Activated CD4-positive, CD25-positive, alpha-beta regulatory T cell (primary cell): Measurements from ENCODE around the gene SPEN.
"Not testable (repeated sequence)": the region's sequence is repeated elsewhere in the genome, so short reads cannot be mapped to it uniquely, and the experiment has no call there.

Experiments
- DNase-seq, 4 experiments: peaks; one replicate each; lab custom pipeline; 2025; lab: John Stamatoyannopoulos, UW

SPEN gene

DNA sequence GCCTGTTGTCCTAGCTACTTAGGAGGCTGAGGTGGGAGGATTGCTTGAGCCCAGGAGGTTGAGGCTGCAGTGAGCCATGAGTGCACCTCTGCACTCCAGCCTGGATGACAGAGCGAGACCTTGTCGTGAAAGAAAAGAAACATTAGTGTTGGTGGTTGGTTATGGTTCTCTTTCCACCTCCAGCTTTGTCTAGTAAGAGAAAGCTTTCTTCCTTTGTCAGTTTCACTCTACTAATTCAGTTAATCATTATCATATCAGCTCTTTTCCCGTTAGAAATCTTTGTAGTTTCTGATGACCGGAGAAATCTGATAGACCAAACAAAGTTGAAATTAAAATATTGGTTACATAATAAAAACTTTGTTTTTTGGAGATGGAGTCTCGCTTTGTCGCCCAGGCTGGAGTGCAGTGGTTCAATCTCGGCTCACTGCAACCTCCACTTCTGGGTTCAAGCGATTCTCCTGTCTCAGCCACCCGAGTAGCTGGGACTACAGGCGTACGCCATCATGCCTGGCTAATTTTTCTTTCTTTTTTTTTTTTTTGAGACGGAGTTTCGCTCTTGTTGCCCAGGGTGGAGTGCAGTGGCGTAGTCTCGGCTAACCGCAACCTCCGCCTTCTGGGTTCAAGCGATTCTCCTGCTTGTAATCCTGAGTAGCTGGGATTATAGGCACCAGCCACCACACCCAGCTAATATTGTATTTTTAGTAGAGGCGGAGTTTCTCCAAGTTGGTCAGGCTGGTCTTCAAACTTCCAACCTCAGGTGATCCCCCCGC is 49.5 kb downstream of the SPEN start:
- not testable (repeated sequence) for DNase-seq

- no peak for DNase-seq
These were observed 51.8 kb downstream of the SPEN start for GRCh38 chr1:15899266-15899665.

- no peak for DNase-seq
These were observed 53.3 kb downstream of the SPEN start for GRCh38 chr1:15900662-15901279.

DNA sequence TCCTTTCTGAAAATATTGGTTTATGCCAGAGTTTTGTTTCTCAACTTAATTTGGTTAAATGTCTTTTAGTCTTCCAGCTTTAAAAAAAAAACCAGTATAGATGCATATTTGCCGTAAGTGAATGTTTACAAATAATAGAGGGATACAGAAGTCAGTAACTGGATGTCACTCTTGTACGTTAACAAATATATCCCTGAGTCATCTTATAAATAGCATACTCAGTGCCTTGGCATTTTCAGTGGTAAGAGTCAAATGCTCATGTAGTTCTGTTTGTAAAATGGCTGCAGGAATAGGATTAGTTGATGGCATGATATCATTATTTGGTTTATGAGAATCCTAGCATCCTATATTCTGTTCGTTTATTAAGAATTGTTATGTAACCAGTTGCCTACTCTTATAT is 55.4 kb downstream of the SPEN start:
- DNase-seq, result no peak

DNA sequence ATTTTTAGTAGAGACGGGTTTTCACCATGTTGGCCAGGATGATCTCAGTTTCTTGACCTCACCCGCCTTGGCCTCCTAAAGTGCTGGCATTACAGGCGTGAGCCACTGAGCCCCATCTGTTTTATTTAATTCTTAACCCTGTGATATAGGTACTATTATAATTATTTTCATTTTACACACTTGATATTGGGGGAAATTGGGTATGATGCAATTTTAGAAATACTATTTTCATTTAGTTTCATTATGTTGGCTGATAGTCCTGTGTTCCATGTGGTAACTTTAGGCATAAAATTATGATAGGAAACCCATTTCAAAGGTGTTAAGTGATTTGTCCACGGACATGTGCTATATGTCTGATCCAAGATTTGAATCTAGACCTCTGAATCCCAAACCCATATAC is 61.1 kb downstream of the SPEN start:
- no peak for DNase-seq

DNA sequence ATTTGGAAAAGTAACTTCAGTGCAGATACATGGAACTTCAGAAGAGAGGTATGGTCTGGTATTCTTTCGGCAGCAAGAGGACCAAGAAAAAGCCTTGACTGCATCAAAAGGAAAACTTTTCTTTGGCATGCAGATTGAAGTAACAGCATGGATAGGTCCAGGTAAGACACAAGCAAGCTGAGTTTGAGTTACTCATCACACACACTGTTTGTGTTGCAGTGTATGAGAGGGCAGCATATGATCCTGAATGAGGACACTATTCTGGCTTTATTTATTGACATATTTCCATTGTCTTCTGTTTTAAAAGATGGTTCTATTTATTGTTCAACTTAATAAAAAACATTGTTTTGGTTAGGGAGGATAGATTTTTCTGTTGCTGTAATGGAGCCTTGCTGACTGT is 63.6 kb downstream of the SPEN start:
- DNase-seq, result no peak

- no peak for DNase-seq
These were observed 64.4 kb downstream of the SPEN start for GRCh38 chr1:15911927-15912326.

DNA sequence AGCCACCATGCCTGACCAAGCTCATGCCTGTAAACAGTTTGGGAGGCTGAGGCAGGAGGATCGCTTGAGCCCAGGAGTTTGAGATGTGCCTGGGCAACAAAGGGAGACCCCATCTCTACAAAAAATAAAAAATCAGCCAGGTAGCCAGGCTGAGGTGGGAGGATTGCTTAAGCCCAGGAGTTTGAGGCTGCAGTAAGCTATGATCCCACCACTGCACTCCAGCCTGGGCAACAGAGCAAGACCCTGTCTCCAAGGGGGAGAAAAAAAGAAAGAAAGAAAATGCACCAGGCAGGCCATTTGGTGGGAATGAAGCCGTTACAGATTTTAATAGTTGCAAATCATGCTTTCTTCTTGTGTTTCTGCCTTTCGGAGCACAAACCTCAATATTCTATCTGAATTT is 66.1 kb downstream of the SPEN start:
- DNase-seq, result not testable (repeated sequence)

GRCh38 chr1:15915991-15916390 is 68.5 kb downstream of the SPEN start:
- DNase-seq, result no peak

GRCh38 chr1:15916417-15916816 is 68.9 kb downstream of the SPEN start:
- no peak for DNase-seq

GRCh38 chr1:15916916-15917315 is 69.4 kb downstream of the SPEN start:
- DNase-seq, result no peak

- peak in 2 of 4 experiments; percentile 21 to 22 for DNase-seq
These were observed 71.6 kb downstream of the SPEN start for GRCh38 chr1:15918962-15919715.

GRCh38 chr1:15923241-15923640 is 75.7 kb downstream of the SPEN start:
- DNase-seq, result no peak

DNA sequence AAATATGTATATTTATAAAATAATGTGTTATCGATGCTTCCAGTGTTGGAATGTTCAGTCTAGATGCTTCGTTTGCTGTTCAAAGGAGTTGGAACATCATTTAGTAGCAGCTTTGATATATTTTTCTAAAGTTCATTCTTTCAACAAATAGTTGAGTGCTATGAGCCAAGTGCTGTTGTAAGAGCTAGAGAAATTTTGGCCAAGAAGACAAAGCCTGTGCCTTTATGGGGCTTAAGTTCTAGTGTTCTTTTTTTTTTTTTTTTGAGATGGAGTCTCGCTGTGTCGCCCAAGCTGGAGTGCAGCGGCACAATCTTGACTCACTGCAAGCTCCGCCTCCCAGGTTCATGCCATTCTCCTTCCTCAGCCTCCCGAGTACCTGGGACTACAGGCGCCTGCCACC is 78.9 kb downstream of the SPEN start:
- not testable (repeated sequence) for DNase-seq

GRCh38 chr1:15928971-15929965 is 81.8 kb downstream of the SPEN start:
- DNase-seq, result no peak

DNA sequence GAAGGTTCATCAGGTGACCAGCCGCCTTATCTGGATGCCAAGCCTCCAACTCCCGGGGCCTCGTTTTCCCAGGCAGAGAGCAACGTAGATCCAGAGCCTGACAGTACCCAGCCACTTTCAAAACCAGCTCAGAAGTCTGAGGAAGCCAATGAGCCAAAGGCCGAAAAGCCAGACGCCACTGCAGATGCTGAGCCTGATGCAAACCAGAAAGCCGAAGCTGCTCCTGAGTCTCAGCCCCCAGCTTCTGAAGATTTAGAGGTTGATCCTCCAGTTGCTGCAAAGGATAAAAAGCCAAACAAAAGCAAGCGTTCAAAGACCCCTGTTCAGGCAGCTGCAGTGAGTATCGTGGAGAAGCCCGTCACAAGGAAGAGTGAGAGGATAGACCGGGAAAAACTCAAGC is 83.9 kb downstream of the SPEN start:
- DNase-seq, result no peak

- no peak for DNase-seq
These were observed 84.4 kb downstream of the SPEN start for GRCh38 chr1:15931884-15932283.

DNA sequence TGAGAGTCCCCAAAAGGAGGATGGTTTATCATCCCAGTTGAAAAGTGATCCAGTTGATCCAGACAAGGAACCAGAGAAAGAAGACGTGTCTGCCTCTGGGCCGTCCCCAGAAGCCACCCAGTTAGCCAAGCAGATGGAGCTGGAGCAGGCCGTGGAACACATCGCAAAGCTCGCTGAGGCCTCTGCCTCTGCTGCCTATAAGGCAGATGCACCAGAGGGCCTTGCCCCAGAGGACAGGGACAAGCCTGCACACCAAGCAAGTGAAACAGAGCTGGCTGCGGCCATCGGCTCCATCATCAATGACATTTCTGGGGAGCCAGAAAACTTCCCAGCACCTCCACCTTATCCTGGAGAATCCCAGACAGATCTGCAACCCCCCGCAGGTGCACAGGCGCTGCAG is 85.1 kb downstream of the SPEN start:
- DNase-seq, result no peak

- DNase-seq, result no peak
These were observed 86.2 kb downstream of the SPEN start for GRCh38 chr1:15933684-15934083.

- no peak for DNase-seq
These were observed 86.9 kb downstream of the SPEN start for GRCh38 chr1:15934211-15935055.
